Stimulated activated CD4-positive, alpha-beta T cell treated with anti-CD3 and anti-CD28 coated beads, Interleukin-1b, Interleukin-23, amount 100 ng/mL, for 48 hours (primary cell): ENCODE data around the gene ANGEL1.

Source experiments
- DNase-seq: peaks from one replicate; pipeline ENCODE4 v3.0.0-alpha.2; 2020

Gene ANGEL1

DNA sequence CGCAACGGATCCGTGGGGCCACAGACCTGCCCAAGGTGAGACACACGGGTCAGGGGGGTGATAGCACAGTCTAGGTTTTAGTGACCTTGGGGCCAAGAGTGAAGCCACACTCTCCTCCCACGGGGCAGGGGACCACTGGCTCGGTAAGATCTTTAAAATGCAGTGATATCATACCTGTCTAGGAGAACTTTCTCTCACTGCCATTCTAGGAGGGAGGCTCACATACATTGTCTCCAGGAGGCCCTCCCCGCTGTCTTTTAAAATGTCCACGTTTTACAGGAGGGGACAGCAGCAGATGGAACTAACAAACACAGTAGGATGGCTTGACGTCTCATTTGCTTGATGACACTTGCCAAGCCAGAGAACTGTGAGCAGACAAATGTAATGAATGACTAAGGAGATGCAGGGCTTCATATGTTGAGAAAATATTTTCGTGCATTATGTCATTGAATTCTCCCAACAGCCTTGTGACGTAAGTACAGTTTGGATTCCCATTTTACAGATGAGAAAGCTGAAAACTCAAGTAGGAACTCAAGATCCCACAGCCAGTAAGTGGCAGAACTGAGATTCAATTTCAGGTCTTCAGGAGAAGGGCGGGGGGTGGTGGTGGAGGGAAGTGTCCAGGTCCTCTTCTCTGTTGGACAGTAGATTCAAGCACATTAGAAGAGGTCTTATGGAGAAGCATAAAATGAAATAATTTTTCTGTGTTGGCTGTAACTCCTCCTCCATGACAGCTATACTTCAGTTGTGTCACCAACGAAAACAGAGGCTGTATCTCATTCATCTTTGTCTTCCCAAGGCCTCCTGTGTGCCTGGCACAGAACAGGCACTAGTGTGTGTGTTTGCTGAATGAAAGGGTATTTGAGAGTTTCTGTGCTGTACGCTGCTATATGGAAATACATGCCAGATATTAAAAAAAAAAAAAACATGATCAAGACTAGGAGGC is 49.3 kb downstream of the ANGEL1 start:
- DNase-seq, result no peak

DNA sequence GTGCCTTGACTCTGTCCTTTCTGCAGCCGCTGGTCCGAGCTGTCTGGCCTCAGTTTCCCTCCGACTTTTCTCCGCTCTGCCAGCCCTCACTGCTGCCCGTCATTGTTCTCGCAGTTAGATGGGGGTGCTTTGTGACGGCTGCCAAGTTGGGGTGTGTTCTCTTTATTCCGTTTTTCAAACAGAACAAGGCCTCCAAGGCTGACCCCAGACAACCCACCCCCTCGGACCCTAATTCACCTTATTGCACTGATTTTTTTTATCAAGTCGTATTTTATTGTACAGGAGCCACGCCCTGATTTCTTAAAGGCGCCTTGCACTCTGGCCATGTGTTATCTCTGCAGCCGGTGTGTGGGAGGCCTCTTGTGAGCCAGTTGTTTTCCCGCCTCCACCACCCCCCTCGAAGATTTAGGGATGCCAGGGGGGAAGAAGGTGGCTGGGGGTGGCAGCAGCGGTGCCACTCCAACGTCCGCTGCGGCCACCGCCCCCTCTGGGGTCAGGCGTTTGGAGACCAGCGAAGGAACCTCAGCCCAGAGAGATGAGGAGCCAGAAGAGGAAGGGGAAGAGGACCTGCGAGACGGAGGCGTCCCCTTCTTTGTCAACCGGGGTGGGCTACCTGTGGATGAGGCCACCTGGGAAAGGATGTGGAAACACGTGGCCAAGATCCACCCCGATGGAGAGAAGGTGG is 50.1 kb downstream of the ANGEL1 start:
- no peak for DNase-seq

DNA sequence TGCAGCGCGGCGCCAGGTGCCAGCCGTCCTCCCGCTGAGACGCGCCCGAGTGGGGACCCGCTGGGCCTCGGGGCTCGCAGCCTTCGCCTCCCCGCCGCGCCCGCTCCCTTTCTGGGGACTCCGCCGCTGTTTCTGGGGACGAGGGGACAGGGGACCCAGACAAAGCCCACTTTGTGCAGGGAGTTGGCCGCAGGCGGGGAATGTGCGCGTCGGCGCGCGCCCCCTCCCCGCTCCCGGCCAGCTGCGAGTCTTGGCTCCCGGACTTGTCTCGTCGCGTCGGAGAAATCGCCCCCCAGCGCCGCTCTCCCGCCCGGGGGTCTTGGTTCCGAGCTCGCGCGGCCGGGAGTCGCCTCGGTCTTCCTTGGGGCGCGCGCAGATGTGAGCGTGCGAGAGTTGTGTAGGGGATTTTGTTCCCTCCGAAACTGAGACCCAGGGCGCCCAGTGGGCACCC is 50.7 kb downstream of the ANGEL1 start:
- no peak for DNase-seq

DNA sequence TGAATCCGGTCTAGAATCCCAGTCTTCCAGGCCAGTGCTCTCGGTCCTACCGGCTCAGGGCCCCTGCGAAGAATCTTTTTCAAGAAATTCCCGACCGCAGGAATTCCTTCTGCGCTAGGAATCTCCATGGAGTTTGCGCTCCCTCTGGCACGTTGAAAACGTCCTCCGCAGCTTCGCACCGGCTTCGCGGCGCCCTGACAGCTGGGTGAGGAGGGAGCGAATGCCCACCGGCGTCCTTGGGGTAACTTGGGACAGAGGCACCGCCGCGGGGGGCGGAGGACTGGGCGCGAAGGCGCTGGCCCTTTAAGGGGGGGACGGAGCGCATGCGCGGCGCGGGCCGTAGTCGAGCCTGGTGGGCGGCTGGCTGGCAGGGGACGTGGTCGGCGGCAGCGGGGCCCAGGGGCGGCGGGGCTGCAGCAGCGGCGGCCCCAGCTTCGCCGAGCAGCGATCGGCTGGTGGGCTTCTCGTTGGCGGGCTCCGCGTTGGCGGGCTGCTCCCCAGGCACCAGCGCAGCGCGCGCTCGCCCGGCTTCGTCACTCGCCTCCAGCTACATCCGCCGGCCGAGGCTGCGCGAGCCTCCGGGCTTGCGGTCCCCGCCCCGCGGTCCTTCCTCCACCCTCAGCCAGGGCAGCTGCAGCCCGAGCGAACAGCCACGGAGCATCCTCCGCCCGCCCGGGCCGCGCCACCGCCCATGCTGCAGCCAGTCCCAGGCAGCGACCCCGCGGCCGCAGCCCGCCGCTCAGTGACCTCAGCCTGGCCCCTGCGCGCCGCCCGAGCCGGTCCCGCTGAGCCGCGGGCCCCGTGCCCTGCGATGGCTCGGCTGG is 51.3 kb downstream of the ANGEL1 start, which contains the start of gene VASH1:
Gene VASH1, plus strand, starts transcription at position 333 of the 824 bp plus-strand sequence. CDS start 1,354 bp downstream, outside the sequence.
- peak; percentile 51 for DNase-seq

DNA sequence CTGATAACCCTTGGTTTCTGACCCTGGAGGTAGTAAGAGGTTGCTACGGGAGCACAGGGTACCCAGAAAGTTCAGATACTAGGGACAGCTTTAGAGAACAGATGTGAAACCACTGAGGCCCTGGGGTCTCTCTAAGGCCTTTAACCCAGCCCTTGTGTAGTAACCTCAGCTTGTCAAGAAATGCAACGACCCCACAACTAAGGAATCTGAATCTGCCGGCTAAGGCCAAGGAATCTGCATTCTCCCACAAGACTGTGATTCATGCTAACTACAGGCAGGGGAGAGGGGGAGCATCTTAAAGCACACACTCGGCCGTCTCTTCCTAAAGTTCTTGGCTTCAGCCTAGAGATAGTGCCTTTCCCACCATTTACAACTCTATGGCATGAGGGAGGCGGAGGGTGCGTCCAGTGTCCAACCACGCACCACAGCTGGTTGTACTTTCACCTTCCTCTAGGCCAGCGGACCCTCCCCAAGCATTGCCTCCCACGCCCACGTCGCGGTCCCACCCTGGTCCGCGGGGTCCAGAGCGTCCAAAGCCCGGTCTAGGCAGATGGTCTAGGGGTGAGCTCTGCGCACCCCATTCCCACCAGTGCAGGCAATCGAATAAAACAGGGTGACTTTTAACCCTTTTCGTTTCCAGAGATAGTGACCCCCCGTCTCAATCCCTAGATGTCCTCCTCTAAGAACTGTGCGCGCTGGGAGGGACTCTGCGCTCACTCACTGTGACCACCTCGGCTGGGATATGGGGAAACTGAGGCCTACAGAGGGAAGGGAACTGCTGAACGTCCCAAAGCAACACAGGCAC is 52.1 kb downstream of the ANGEL1 start:
- no peak for DNase-seq

DNA sequence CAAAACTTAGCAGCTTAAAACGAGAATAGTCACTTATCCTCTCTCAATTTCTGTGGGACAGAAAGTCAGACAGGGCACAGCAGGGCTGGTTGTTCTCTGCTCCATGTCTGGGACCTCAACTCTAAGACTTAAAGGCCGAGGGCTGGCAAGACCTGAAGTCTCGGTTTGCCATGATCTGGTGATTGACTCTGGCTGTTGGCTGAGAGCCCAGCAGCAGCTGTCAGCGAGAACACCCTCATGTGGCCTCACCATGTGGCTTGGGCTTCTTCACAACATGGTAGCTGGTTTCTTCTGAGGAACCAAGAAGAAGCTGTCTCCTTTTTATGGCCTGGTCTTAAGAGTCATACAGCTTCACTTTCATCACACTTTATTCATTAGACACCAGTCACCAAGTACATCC is 53.1 kb downstream of the ANGEL1 start:
- no peak for DNase-seq

DNA sequence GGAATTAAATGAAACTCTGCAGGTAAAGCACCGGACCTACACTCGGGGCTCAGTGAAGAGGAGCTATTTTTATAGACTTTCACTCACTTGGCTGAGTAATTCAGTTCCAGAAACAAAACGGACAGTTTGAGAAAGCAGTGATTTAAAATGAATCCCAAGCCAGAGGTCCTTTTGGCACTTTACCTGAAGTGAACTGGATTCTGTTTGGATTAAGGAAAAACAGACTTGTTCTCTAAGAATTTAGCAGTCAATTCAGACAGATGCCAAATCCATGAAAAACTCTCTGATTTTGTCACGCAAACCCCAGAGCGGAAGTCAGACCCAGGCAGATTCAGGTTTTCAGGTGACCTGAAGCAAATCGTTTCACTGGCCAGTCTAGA is 56.3 kb downstream of the ANGEL1 start:
- no peak for DNase-seq

DNA sequence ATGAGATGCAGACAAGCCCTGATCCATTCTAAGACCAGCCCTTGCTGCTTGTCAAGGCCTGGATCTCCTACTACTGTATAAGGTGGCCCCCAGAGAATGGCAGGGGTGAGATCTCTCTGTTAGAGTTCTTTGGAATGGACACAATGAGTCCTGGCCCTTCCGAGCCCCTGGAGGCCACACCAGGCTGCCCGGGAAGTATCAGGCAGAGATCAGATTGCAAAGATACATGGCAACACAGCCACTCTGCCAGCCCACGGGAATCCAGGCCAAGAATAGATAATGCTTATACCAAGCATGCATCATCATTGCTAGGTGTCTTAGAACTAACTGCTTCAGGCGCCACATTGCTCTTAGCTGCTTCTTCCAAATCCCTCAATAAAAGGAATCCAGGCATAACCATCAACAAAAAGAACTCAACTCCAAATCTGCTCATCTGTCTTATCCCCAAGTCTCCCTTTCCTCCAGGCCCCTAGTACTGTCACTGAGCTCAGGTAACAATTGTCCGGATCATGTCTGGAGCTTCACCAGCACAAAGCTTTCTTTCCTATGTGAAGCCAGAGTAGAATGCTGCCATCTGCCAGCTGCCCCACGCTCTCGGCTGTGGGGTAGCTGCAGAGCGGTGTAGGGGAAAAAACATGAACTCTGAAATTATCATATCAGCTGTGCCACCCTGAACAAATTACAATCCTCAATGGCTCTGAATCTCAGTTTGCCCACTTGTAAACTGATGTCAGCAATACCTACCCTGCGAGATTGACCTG is 56.9 kb downstream of the ANGEL1 start:
- no peak for DNase-seq

DNA sequence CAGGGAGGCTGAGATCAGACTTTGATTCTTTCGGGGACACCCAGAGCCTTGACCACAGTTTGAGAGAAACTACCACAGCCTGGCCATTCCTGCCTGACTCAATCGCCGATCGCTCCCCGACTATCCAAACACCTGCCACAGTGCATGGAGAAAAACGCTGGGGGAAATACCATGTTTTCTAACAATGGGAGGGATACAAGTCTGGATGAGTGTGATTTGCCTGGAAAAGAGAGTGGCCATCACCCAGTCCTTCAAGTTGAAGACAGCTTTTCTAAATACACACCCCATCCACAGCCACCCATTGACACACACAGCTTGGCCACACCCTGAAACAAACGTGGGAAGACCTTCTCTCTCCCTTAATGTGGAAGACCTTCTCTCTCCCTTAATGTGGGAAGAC is 58.1 kb downstream of the ANGEL1 start:
- DNase-seq, result no peak

DNA sequence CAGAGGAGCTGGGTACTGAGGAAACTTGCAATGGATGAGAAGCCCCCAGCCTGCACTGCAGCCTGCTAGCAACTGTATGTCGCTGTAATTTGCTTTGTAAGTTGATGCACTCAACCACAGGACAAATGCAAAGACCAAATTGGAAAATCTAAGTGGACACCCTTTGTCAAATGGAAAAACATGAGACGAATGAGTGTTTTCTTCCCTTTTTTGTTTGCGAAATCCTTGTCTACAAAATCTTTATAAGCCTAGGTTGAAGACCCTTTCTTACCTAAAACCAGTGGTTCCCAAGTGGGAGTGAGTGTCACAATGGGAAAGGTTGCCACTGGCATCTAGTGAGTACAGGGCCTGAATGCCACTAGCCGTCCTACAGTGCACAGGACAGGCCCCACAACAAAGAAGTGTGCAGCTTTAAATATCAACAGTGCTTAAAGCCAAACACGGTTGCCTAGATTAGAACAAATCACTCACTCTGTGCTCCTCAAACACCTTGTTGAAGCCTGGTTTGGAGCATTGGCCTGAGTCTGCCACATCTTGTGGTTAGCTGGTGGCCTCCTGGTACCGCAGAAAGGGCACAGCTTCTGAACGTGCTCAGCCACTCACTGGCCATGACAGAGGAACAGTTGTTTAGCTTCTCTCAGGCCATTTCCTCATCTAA is 59.0 kb downstream of the ANGEL1 start:
- no peak for DNase-seq

DNA sequence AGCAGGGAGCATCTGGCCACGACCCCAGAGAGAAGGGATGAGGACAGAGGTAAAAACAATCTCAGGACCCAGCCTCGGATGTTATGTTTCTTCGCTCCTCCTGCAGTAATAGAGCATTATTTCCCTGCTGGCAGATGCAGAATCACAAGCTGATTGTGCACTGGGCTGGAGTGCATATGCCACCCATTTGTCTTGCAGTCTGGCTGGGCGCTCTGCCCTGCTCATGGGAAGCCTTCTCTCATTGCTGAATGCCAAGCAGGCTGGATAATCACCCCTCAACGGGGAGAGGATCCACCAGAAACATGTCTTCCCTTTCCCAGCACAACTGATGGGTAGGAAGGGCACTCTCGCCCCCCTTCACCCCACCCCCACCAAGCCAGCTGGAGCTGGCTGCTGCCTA is 59.9 kb downstream of the ANGEL1 start:
- DNase-seq, result no peak

DNA sequence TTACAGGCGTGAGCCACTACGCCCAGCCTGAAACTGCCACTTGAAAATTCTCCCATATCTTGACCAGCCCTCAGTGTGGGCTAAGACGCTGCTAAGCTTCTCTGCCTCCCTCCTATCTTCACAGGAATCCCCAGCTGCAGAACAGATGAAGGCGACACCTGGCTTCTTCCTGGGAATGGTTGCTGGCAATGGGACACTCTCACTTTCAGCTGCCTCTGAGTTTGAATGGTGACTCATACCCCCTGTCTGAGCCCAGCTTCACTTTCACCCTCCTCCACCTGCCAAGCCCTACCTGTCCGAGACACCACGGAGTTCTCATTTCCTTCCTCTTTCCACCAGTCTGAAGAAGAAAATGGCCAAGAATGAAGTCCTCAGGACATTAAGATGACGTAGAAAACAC is 69.7 kb downstream of the ANGEL1 start:
- DNase-seq, result no peak

DNA sequence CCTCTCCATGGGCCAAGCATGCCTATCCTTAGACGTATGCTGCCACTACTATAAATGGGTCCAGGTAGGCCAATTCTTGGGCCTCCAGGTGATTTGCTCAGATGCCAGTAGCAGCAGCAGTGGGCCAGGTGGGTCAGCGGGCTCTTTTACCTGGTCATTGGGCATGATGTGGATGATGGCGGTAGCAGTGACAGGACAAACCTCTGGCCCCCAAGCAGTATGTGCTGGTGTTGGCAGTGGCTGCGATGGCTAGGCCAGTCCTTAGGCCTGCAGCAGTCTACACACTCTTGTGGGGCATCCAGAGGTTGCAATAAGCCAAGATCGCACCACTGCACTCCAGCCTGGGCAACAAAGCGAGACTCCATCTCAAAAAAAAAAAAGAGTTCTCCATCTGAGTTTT is 70.5 kb downstream of the ANGEL1 start:
- no peak for DNase-seq

DNA sequence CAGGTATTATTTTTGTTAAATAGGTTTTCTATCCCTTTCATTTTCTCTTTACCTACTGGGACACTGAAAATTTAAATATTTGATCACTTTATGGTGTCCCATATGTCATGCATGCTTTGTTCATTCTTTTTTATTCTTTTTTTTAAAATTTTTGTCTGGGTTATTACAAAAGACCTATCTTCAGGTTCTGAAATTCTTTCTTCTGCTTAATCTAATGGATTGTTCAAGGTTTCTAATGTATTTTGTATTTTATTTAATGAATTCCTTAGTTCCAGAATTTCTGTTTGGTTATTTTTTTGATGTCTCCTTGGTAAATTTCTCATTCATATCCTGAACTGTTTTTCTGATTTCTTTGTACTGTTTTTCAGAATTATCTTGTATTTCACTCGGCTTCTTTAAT is 71.6 kb downstream of the ANGEL1 start:
- no peak for DNase-seq
